HFF-Myc (cell line): ENCODE results near the gene NMNAT2.

Experiments used
- DNase-seq: peaks from one replicate; pipeline ENCODE4 v3.0.0-alpha.2; 2011; ENCODE audit warnings: low read depth; ENCODE audit errors: extremely low read depth
- H3K4me3 ChIP-seq: replicated peaks from 2 replicates; pipeline ENCODE4 v1.5.1; 2011; ENCODE audit warnings: low read depth, mild to moderate bottlenecking, control low read depth, low read length
- CTCF ChIP-seq: IDR thresholded peaks from 2 replicates; pipeline ENCODE4 v1.5.1; 2012; ENCODE audit warnings: mild to moderate bottlenecking, low read depth, low read length, control low read depth; ENCODE audit errors: missing control alignments

Gene NMNAT2

GRCh38 chr1:183456826-183457225, 38.6 kb upstream of the NMNAT2 start:
- no peak for DNase-seq
- TF ChIP-seq CTCF: no peak

GRCh38 chr1:183454377-183454776, 36.2 kb upstream of the NMNAT2 start:
- H3K4me3 ChIP-seq: no peak overlapping the region
- no peak for DNase-seq
- no peak for TF ChIP-seq CTCF

More at GRCh38 chr1:183456826-183457225, 38.6 kb upstream of the NMNAT2 start:
- H3K4me3 ChIP-seq: no peak overlapping the region

GRCh38 chr1:183450093-183450492, 31.9 kb upstream of the NMNAT2 start:
- DNase-seq: no peak
- no peak for TF ChIP-seq CTCF
- H3K4me3 ChIP-seq: no peak overlapping the region

GRCh38 chr1:183449223-183449770, 31.1 kb upstream of the NMNAT2 start:
- TF ChIP-seq CTCF: no peak
- H3K4me3 ChIP-seq: no peak overlapping the region
- no peak for DNase-seq

- no peak overlapping the region for H3K4me3 ChIP-seq
- TF ChIP-seq CTCF: no peak
- DNase-seq: no peak
These were observed 26.1 kb upstream of the NMNAT2 start for GRCh38 chr1:183444243-183444642.

- TF ChIP-seq CTCF: no peak
- no peak overlapping the region for H3K4me3 ChIP-seq
- DNase-seq: no peak
These were observed 25.3 kb upstream of the NMNAT2 start for GRCh38 chr1:183443466-183443865.

GRCh38 chr1:183443011-183443410, 24.8 kb upstream of the NMNAT2 start:
- no peak for DNase-seq
- no peak overlapping the region for H3K4me3 ChIP-seq
- TF ChIP-seq CTCF: no peak
